NCI-H1048 (cell line): ENCODE results near the gene OS9.

Source experiments
- DNase-seq: peaks from one replicate; lab custom pipeline; 2025; lab: John Stamatoyannopoulos, UW

Gene OS9

GRCh38 chr12:57751788-57752667, 58.1 kb downstream of the OS9 start, which contains the start of gene CDK4:
Gene CDK4 (minus strand): TSS chr12:57752310. CDS start chr12:57751717, 593 bp downstream.
- peak; percentile 97 for DNase-seq

GRCh38 chr12:57752668-57753000, 58.7 kb downstream of the OS9 start:
- DNase-seq = no peak

GRCh38 chr12:57753756-57754337, 59.9 kb downstream of the OS9 start:
- no peak for DNase-seq

- peak; percentile 31 for DNase-seq
These were observed 60.7 kb downstream of the OS9 start, which contains the start of gene MARCHF9 for GRCh38 chr12:57754411-57755193. Gene MARCHF9 (plus strand): TSS chr12:57755103. CDS start chr12:57755529, 426 bp downstream.

GRCh38 chr12:57755194-57755453, 61.2 kb downstream of the OS9 start:
- DNase-seq = no peak

GRCh38 chr12:57755454-57756372, 61.8 kb downstream of the OS9 start:
- DNase-seq = no peak

- peak; percentile 22 for DNase-seq
These were observed 62.7 kb downstream of the OS9 start for GRCh38 chr12:57756406-57757341.

GRCh38 chr12:57757771-57758170, 63.8 kb downstream of the OS9 start:
- DNase-seq = no peak

GRCh38 chr12:57758552-57759359, 64.8 kb downstream of the OS9 start:
- no peak for DNase-seq

- no peak for DNase-seq
These were observed 65.5 kb downstream of the OS9 start for GRCh38 chr12:57759360-57759980.

- no peak for DNase-seq
These were observed 66.5 kb downstream of the OS9 start for GRCh38 chr12:57760347-57760982.

- DNase-seq = no peak
These were observed 67.6 kb downstream of the OS9 start for GRCh38 chr12:57761391-57761998.

- no peak for DNase-seq
These were observed 68.5 kb downstream of the OS9 start for GRCh38 chr12:57762463-57762862.

GRCh38 chr12:57763881-57764661, 70.1 kb downstream of the OS9 start:
- no peak for DNase-seq

GRCh38 chr12:57764662-57765002, 70.7 kb downstream of the OS9 start:
- no peak for DNase-seq

- DNase-seq = no peak
These were observed 71.2 kb downstream of the OS9 start for GRCh38 chr12:57765003-57765697.
